Tibial nerve (tissue), 4 donors: Measurements from ENCODE around the gene DNAJA2.

ENCODE experiments used
- CTCF ChIP-seq, 5 experiments: fragments of 200-600 bp in 3 of 5; fragments of 450-650 bp in 2 of 5; sonication (generic) in 3 of 5; IDR thresholded peaks; one replicate each; pipeline ENCODE4 v1.5.1; 2016 to 2019; ENCODE audit warnings: antibody characterized with exemption in 5 of 5, mild to moderate bottlenecking in 3 of 5, moderate library complexity in 2 of 5
- EP300 ChIP-seq, 2 donors: sonication (generic); formaldehyde crosslinking; IDR thresholded peaks; one replicate each; pipeline ENCODE4 v1.6.1; 2017; ENCODE audit warnings: antibody characterized with exemption in 2 of 2, mild to moderate bottlenecking in 1 of 2
- POLR2A ChIP-seq, 2 donors: fragments of 450-650 bp; IDR thresholded peaks; one replicate each; pipeline ENCODE4 v1.6.1; 2017; ENCODE audit warnings: antibody characterized with exemption in 2 of 2, mild to moderate bottlenecking in 2 of 2, moderate library complexity in 2 of 2

GRCh38 chr16:46973207-46973995 is at the start of gene DNAJA2:
- peak in 2 of 5 experiments; percentile 18 to 30 for TF ChIP-seq CTCF (IDR thresholded peaks at IDR 0.05)
- TF ChIP-seq POLR2A (IDR thresholded peaks at IDR 0.05), result peak; percentile 84 to 91
- TF ChIP-seq EP300 (IDR thresholded peaks at IDR 0.05), result peak; percentile 47 to 97
